A549 (cell line): ENCODE measurements around the gene RELN.

Experiments
- POLR2A ChIP-seq: IDR thresholded peaks from 2 replicates; pipeline ENCODE4 v1.6.1; 2012; ENCODE audit warnings: mild to moderate bottlenecking, low read length
- USF2 ChIP-seq: fragments of 450-650 bp; IDR thresholded peaks from 2 replicates; pipeline ENCODE4 v1.6.1; 2014; ENCODE audit warnings: antibody characterized with exemption
- TF ChIP-seq, protein P1 (sequence below): fragments of >200 bp; sonication (Bioruptor Twin); formaldehyde crosslinking; IDR thresholded peaks from 3 replicates; pipeline ENCODE4 v1.5.1; 2016
- TF ChIP-seq, protein P2 (sequence below): fragments of 200-600 bp; sonication (generic); IDR thresholded peaks from 2 replicates; pipeline ENCODE4 v1.6.1; 2016; ENCODE audit warnings: antibody characterized with exemption, mild to moderate bottlenecking, moderate library complexity

DNA sequence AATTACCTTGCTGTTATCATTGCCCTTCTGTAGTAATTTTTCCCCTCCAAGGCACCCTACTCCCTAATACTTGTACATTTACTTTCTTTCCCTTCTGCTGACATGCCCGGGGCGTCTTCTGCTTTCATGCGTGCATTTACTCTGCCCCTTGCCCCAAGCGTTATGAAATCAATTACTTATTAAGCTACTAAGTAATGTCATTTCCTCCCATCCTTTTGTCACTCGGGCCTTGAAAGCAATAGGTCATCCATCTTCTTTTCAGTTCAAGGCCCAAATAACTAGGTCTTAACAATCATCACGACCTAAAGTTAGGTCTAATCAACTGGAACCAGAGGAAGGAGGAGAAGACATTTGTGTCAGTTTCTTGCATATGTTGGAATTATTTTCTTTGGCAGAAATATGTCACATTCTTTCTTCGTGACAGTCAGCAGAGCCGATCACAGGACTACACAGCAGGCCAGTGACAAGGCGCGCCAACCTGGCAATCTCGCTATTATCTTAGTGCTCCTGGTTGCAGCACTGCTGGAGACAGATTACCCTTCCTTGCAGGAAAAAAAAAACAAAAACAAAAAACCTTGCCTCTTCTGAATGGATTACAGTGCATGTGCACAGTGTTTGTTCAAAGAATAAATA, 179.2 kb downstream of the RELN start:
- TF ChIP-seq, protein P1, sequence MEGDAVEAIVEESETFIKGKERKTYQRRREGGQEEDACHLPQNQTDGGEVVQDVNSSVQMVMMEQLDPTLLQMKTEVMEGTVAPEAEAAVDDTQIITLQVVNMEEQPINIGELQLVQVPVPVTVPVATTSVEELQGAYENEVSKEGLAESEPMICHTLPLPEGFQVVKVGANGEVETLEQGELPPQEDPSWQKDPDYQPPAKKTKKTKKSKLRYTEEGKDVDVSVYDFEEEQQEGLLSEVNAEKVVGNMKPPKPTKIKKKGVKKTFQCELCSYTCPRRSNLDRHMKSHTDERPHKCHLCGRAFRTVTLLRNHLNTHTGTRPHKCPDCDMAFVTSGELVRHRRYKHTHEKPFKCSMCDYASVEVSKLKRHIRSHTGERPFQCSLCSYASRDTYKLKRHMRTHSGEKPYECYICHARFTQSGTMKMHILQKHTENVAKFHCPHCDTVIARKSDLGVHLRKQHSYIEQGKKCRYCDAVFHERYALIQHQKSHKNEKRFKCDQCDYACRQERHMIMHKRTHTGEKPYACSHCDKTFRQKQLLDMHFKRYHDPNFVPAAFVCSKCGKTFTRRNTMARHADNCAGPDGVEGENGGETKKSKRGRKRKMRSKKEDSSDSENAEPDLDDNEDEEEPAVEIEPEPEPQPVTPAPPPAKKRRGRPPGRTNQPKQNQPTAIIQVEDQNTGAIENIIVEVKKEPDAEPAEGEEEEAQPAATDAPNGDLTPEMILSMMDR, result no peak
- TF ChIP-seq POLR2A (no peak), USF2 (no peak)
- TF ChIP-seq, protein P2, sequence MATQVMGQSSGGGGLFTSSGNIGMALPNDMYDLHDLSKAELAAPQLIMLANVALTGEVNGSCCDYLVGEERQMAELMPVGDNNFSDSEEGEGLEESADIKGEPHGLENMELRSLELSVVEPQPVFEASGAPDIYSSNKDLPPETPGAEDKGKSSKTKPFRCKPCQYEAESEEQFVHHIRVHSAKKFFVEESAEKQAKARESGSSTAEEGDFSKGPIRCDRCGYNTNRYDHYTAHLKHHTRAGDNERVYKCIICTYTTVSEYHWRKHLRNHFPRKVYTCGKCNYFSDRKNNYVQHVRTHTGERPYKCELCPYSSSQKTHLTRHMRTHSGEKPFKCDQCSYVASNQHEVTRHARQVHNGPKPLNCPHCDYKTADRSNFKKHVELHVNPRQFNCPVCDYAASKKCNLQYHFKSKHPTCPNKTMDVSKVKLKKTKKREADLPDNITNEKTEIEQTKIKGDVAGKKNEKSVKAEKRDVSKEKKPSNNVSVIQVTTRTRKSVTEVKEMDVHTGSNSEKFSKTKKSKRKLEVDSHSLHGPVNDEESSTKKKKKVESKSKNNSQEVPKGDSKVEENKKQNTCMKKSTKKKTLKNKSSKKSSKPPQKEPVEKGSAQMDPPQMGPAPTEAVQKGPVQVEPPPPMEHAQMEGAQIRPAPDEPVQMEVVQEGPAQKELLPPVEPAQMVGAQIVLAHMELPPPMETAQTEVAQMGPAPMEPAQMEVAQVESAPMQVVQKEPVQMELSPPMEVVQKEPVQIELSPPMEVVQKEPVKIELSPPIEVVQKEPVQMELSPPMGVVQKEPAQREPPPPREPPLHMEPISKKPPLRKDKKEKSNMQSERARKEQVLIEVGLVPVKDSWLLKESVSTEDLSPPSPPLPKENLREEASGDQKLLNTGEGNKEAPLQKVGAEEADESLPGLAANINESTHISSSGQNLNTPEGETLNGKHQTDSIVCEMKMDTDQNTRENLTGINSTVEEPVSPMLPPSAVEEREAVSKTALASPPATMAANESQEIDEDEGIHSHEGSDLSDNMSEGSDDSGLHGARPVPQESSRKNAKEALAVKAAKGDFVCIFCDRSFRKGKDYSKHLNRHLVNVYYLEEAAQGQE, result no peak
